H9 (cell line): ENCODE data around the gene CAMK2B. TPM values are rescaled to one million over a fixed set of nuclear protein-coding genes. Genes with fewer than 3 reads are reported as not detected.

ENCODE experiments used
- DNase-seq: peaks from one replicate; pipeline ENCODE4 v3.0.0-alpha.2; 2017
- H2AFZ ChIP-seq: one replicate; pipeline ENCODE4 v1.6.1; 2013; ENCODE audit warnings: mild to moderate bottlenecking, low read length, control low read depth, moderate library complexity
- H2AK5ac ChIP-seq: 2 replicates; pipeline ENCODE4 v1.6.1; 2013; ENCODE audit warnings: low read length, control low read depth, mixed read lengths; ENCODE audit not compliant: insufficient read length
- H2BK120ac ChIP-seq: one replicate; pipeline ENCODE4 v1.6.1; 2013; ENCODE audit warnings: low read depth, mild to moderate bottlenecking, low read length, control low read depth, inconsistent platforms; ENCODE audit not compliant: poor library complexity, severe bottlenecking
- H2BK12ac ChIP-seq: 2 replicates; pipeline ENCODE4 v1.6.1; 2013; ENCODE audit warnings: low read length, control low read depth, mixed read lengths, low read depth; ENCODE audit not compliant: insufficient read length
- H2BK15ac ChIP-seq: 2 replicates; pipeline ENCODE4 v1.6.1; 2013; ENCODE audit warnings: low read depth, low read length, control low read depth
- H2BK20ac ChIP-seq: one replicate; pipeline ENCODE4 v1.6.1; 2013; ENCODE audit warnings: low read depth, mild to moderate bottlenecking, low read length, control low read depth, inconsistent platforms; ENCODE audit not compliant: poor library complexity, severe bottlenecking
- H2BK5ac ChIP-seq: 2 replicates; pipeline ENCODE4 v1.6.1; 2013; ENCODE audit warnings: low read length, control low read depth, mixed read lengths; ENCODE audit not compliant: insufficient read length
- H3K14ac ChIP-seq: 2 replicates; pipeline ENCODE4 v1.6.1; 2013; ENCODE audit warnings: low read length, control low read depth; ENCODE audit not compliant: insufficient read depth
- H3K18ac ChIP-seq: 2 replicates; pipeline ENCODE4 v1.6.1; 2013; ENCODE audit warnings: low read depth, mild to moderate bottlenecking, mixed read lengths, low read length, control low read depth; ENCODE audit not compliant: insufficient read length
- H3K23ac ChIP-seq: 2 replicates; pipeline ENCODE4 v1.6.1; 2013; ENCODE audit warnings: low read length, control low read depth, mixed read lengths, low read depth; ENCODE audit not compliant: insufficient read length
- H3K23me2 ChIP-seq: 2 replicates; pipeline ENCODE4 v1.6.1; 2013; ENCODE audit warnings: low read depth, mild to moderate bottlenecking, mixed read lengths, low read length, control low read depth; ENCODE audit not compliant: insufficient read length, poor library complexity, severe bottlenecking
- H3K27ac ChIP-seq: 2 replicates; pipeline ENCODE4 v1.5.1; 2013; ENCODE audit warnings: low read length, control low read depth, mixed read lengths, low read depth; ENCODE audit not compliant: insufficient read length
- H3K27me3 ChIP-seq: 2 replicates; pipeline ENCODE4 v1.6.1; 2013; ENCODE audit warnings: low read length, control low read depth, inconsistent platforms; ENCODE audit not compliant: insufficient read depth
- H3K4ac ChIP-seq: 2 replicates; pipeline ENCODE4 v1.6.1; 2013; ENCODE audit warnings: low read depth, mild to moderate bottlenecking, control low read depth, inconsistent platforms, low read length, moderate library complexity
- H3K4me1 ChIP-seq: 2 replicates; pipeline ENCODE4 v1.6.1; 2013; ENCODE audit warnings: low read length, control low read depth, inconsistent platforms; ENCODE audit not compliant: insufficient read depth
- H3K4me2 ChIP-seq: 2 replicates; pipeline ENCODE4 v1.6.1; 2013; ENCODE audit warnings: low read length, control low read depth, mixed read lengths; ENCODE audit not compliant: insufficient read length, insufficient read depth
- H3K56ac ChIP-seq: 2 replicates; pipeline ENCODE4 v1.6.1; 2013; ENCODE audit warnings: low read depth, mild to moderate bottlenecking, mixed read lengths, low read length, control low read depth; ENCODE audit not compliant: insufficient read length
- H3K79me1 ChIP-seq: 2 replicates; pipeline ENCODE4 v1.6.1; 2013; ENCODE audit warnings: low read depth, mild to moderate bottlenecking, moderate library complexity, low read length, control low read depth, inconsistent platforms; ENCODE audit not compliant: insufficient read depth, poor library complexity, severe bottlenecking
- H3K79me2 ChIP-seq: 2 replicates; pipeline ENCODE4 v1.6.1; 2013; ENCODE audit warnings: low read length, control low read depth, inconsistent platforms; ENCODE audit not compliant: insufficient read depth
- H3K9ac ChIP-seq: 2 replicates; pipeline ENCODE4 v1.6.1; 2013; ENCODE audit warnings: low read length, control low read depth, mixed read lengths; ENCODE audit not compliant: insufficient read length; ENCODE audit errors: extremely low read depth
- H3K9me3 ChIP-seq: one replicate; pipeline ENCODE4 v1.6.1; 2013; ENCODE audit warnings: low read depth, low read length, inconsistent platforms; ENCODE audit not compliant: control insufficient read depth
- H3T11ph ChIP-seq: one replicate; pipeline ENCODE4 v1.6.1; 2013; ENCODE audit warnings: mild to moderate bottlenecking, low read length, control low read depth, inconsistent platforms
- H4K20me1 ChIP-seq: one replicate; pipeline ENCODE4 v1.6.1; 2013; ENCODE audit not compliant: control insufficient read depth, insufficient read length, insufficient read depth
- H4K5ac ChIP-seq: 2 replicates; pipeline ENCODE4 v1.6.1; 2013; ENCODE audit warnings: low read depth, mild to moderate bottlenecking, mixed read lengths, low read length, control low read depth; ENCODE audit not compliant: insufficient read length
- H4K8ac ChIP-seq: replicated peaks from 2 replicates; pipeline ENCODE4 v1.6.1; 2013; ENCODE audit warnings: low read length, control low read depth, mixed read lengths, low read depth; ENCODE audit not compliant: insufficient read length
- H4K91ac ChIP-seq: 2 replicates; pipeline ENCODE4 v1.6.1; 2013; ENCODE audit warnings: low read depth, mild to moderate bottlenecking, moderate library complexity, mixed read lengths, low read length, control low read depth; ENCODE audit not compliant: insufficient read length
- H3K27ac Mint-ChIP-seq, 3 experiments: 2 replicates in 2 of 3; 3 replicates in 1 of 3; pipeline ENCODE4 v1.8.0; 2020 to 2021; ENCODE audit warnings: mixed read lengths in 3 of 3, mild to moderate bottlenecking in 1 of 3, moderate library complexity in 1 of 3
- H3K27me3 Mint-ChIP-seq: 2 replicates; pipeline ENCODE4 v1.8.0; 2021; ENCODE audit warnings: low read depth, mild to moderate bottlenecking, moderate library complexity, mixed read lengths
- H3K36me3 Mint-ChIP-seq, 3 experiments: 2 replicates in 2 of 3; 3 replicates in 1 of 3; pipeline ENCODE4 v1.8.0; 2020 to 2021; ENCODE audit warnings: low read depth in 3 of 3, mixed read lengths in 3 of 3; ENCODE audit not compliant: insufficient read depth in 1 of 3
- H3K4me1 Mint-ChIP-seq, 2 experiments: 2 replicates each; pipeline ENCODE4 v1.8.0; 2020; ENCODE audit warnings: mixed read lengths in 2 of 2
- H3K4me3 Mint-ChIP-seq, 2 experiments: 2 replicates in 1 of 2; 3 replicates in 1 of 2; pipeline ENCODE4 v1.8.0; 2020 to 2021; ENCODE audit warnings: mild to moderate bottlenecking in 2 of 2, mixed read lengths in 2 of 2, moderate library complexity in 1 of 2
- H3K9me3 Mint-ChIP-seq, 2 experiments: 2 replicates in 1 of 2; 3 replicates in 1 of 2; pipeline ENCODE4 v1.8.0; 2020; ENCODE audit warnings: mild to moderate bottlenecking in 2 of 2, mixed read lengths in 2 of 2, moderate library complexity in 1 of 2
- CTCF ChIP-seq: fragments of 200-600 bp; sonication (generic); conservative IDR thresholded peaks from 3 replicates; pipeline ENCODE4 v1.8.0; 2021; ENCODE audit warnings: antibody characterized with exemption, mild to moderate bottlenecking
- WGBS: extraction: QIAGEN DNeasy Blood & Tissue Kit; methylation state at CpG from one replicate; pipeline ENCODE4 v1.1.7; 2013; ENCODE audit warnings: missing lambda C conversion rate, low lambda C conversion rate, mixed read lengths; ENCODE audit not compliant: insufficient read length; ENCODE audit errors: extremely low coverage; 5-methylcytosine and 5-hydroxymethylcytosine counted together
- total RNA-seq: library from RNA; stranded (reverse); gene quantifications from 2 replicates; pipeline ENCODE4 v1.2.1, GENCODE V29; 2021

CAMK2B gene
- total RNA-seq, 1 experiment from 2014 or later: 0.17 TPM

GRCh38 chr7:44274623-44274975 lies 50.8 kb downstream of the CAMK2B start:
- no peak overlapping the region for H3K56ac ChIP-seq
- H3K27me3 ChIP-seq: no peaks in the 10 kb centered on the region; the same call in 1 of the 2 replicates
- H3K23me2 ChIP-seq: no peaks in the 10 kb centered on the region
- H2BK20ac ChIP-seq: no peak overlapping the region
- no peak overlapping the region for H3K23ac ChIP-seq
- Mint-ChIP-seq H3K4me1 (peaks cover 3 to 6% of the 10 kb centered on the region in 2 experiments; a peak in 3 of 4 replicates), H3K36me3 (no peaks in the 10 kb centered on the region), H3K27ac (no peak overlapping the region), H3K4me3 (no peak overlapping the region; a peak in 1 of 5 replicates), H3K9me3 (no peaks in the 10 kb centered on the region), H3K27me3 (peaks cover 74% of the 10 kb centered on the region)
- TF ChIP-seq CTCF: no peak
- H3T11ph ChIP-seq: no peak overlapping the region
- no peaks in the 10 kb centered on the region for H3K4me1 ChIP-seq
- H3K4me2 ChIP-seq: no peak overlapping the region
- no peak overlapping the region for H4K5ac ChIP-seq
- no peak overlapping the region for H3K14ac ChIP-seq
- no peaks in the 10 kb centered on the region for H3K79me1 ChIP-seq
- no peak overlapping the region for H2BK120ac ChIP-seq
- H4K91ac ChIP-seq: no peak overlapping the region
- H3K9ac ChIP-seq: no peak overlapping the region
- no peaks in the 10 kb centered on the region for H3K79me2 ChIP-seq
- no peak overlapping the region for H2BK12ac ChIP-seq
- H4K20me1 ChIP-seq: no peaks in the 10 kb centered on the region
- H2AFZ ChIP-seq: no peak overlapping the region
- H2BK15ac ChIP-seq: no peak overlapping the region
- H2BK5ac ChIP-seq: no peak overlapping the region
- DNase-seq: no peak
- no peak overlapping the region for H3K18ac ChIP-seq
- no peaks in the 10 kb centered on the region for H3K9me3 ChIP-seq
- H3K27ac ChIP-seq: no peak overlapping the region
- no peak overlapping the region for H4K8ac ChIP-seq
- H2AK5ac ChIP-seq: no peak overlapping the region
- no peak overlapping the region for H3K4ac ChIP-seq
- WGBS: no CpG with 5 or more reads among the region's 3 CpGs
